ENCODE results near the gene WDR7. TPM values are rescaled to one million over a fixed set of nuclear protein-coding genes. Genes with fewer than 3 reads are reported as not detected.

The WDR7 gene
- total and polyA plus RNA-seq, 4 donors, result 6.5 to 46.6 (median 20.5) TPM

GRCh38 chr18:56661360-56662062, 10.4 kb downstream of the WDR7 start:
- H3K9me3 ChIP-seq (ENCODE audit: control insufficient read depth, low read length), result no peaks in the 10 kb centered on the region
- DNase-seq, result no peak
- peaks cover 0 to 3% of the 10 kb centered on the region in 2 donors for H3K4me1 ChIP-seq (ENCODE audit: control insufficient read depth in 1 of 2, insufficient read depth in 2 of 2, low read length in 2 of 2)
- H3K36me3 ChIP-seq (ENCODE audit: control insufficient read depth in 1 of 2, insufficient read depth in 2 of 2, low read length in 1 of 2), result no peaks in the 10 kb centered on the region
- intact Hi-C loops (cut with DNase I), result no loop called here
- H3K27me3 ChIP-seq (ENCODE audit: control insufficient read depth in 1 of 2, insufficient read depth in 2 of 2, low read length in 1 of 2), result no peaks in the 10 kb centered on the region
- no peak for ATAC-seq (ENCODE audit: low FRiP score)
- WGBS, 2 donors, result 34 to 36% methylated on average over 2 of the region's 2 CpGs
- no peak overlapping the region for H3K27ac ChIP-seq (ENCODE audit: low read depth in 1 of 2, low read length in 2 of 2)
- no peak overlapping the region for H3K4me3 ChIP-seq (ENCODE audit: low read length in 2 of 2)

- no peaks in the 10 kb centered on the region for H3K9me3 ChIP-seq (ENCODE audit: control insufficient read depth, low read length)
- intact Hi-C loops (cut with DNase I), result no loop called here
- ATAC-seq (ENCODE audit: low FRiP score), result no peak
- H3K27me3 ChIP-seq (ENCODE audit: control insufficient read depth in 1 of 2, insufficient read depth in 2 of 2, low read length in 1 of 2), result no peaks in the 10 kb centered on the region
- no peak for DNase-seq
- no peak overlapping the region for H3K4me3 ChIP-seq (ENCODE audit: low read length in 2 of 2)
- no peaks in the 10 kb centered on the region for H3K36me3 ChIP-seq (ENCODE audit: control insufficient read depth in 1 of 2, insufficient read depth in 2 of 2, low read length in 1 of 2)
- H3K4me1 ChIP-seq (ENCODE audit: control insufficient read depth in 1 of 2, insufficient read depth in 2 of 2, low read length in 2 of 2), result peaks cover 0 to 3% of the 10 kb centered on the region in 2 donors
- H3K27ac ChIP-seq (ENCODE audit: low read depth in 1 of 2, low read length in 2 of 2), result no peak overlapping the region
- WGBS, 2 donors, result 44 to 46% methylated on average over 4 of the region's 4 CpGs
These were observed 10.9 kb downstream of the WDR7 start for GRCh38 chr18:56662063-56662408.

GRCh38 chr18:56662502-56662901, 11.3 kb downstream of the WDR7 start:
- intact Hi-C loops (cut with DNase I), result no loop called here
- Histone ChIP-seq H3K36me3 (ENCODE audit: control insufficient read depth in 1 of 2, insufficient read depth in 2 of 2, low read length in 1 of 2) (no peaks in the 10 kb centered on the region), H3K4me1 (ENCODE audit: control insufficient read depth in 1 of 2, insufficient read depth in 2 of 2, low read length in 2 of 2) (peaks cover 0 to 3% of the 10 kb centered on the region in 2 donors), H3K27me3 (ENCODE audit: control insufficient read depth in 1 of 2, insufficient read depth in 2 of 2, low read length in 1 of 2) (no peaks in the 10 kb centered on the region), H3K27ac (ENCODE audit: low read depth in 1 of 2, low read length in 2 of 2) (no peak overlapping the region), H3K9me3 (ENCODE audit: control insufficient read depth, low read length) (no peaks in the 10 kb centered on the region), H3K4me3 (ENCODE audit: low read length in 2 of 2) (no peak overlapping the region)
- DNase-seq, result no peak
- no peak for ATAC-seq (ENCODE audit: low FRiP score)
- 83 to 88% methylated on average over 5 of the region's 5 CpGs for WGBS, 2 donors

- H3K27me3 ChIP-seq (ENCODE audit: control insufficient read depth in 1 of 2, insufficient read depth in 2 of 2, low read length in 1 of 2), result no peaks in the 10 kb centered on the region
- no peaks in the 10 kb centered on the region for H3K36me3 ChIP-seq (ENCODE audit: control insufficient read depth in 1 of 2, insufficient read depth in 2 of 2, low read length in 1 of 2)
- no peak for DNase-seq
- H3K4me3 ChIP-seq (ENCODE audit: low read length in 2 of 2), result no peak overlapping the region
- no peaks in the 10 kb centered on the region for H3K9me3 ChIP-seq (ENCODE audit: control insufficient read depth, low read length)
- ATAC-seq (ENCODE audit: low FRiP score), result no peak
- H3K27ac ChIP-seq (ENCODE audit: low read depth in 1 of 2, low read length in 2 of 2), result no peak overlapping the region
- H3K4me1 ChIP-seq (ENCODE audit: control insufficient read depth in 1 of 2, insufficient read depth in 2 of 2, low read length in 2 of 2), result peaks cover 0 to 3% of the 10 kb centered on the region in 2 donors
- 88 to 89% methylated on average over 2 of the region's 2 CpGs for WGBS, 2 donors
- intact Hi-C loops (cut with DNase I), result no loop called here
These were observed 11.7 kb downstream of the WDR7 start for GRCh38 chr18:56662902-56663301.

GRCh38 chr18:56672391-56672790, 21.2 kb downstream of the WDR7 start:
- WGBS, 2 donors, result 84 to 86% methylated on average over 8 of the region's 8 CpGs
- intact Hi-C loops (cut with DNase I), result no loop called here
- peaks cover 0 to 3% of the 10 kb centered on the region in 2 donors for H3K36me3 ChIP-seq (ENCODE audit: control insufficient read depth in 1 of 2, insufficient read depth in 2 of 2, low read length in 1 of 2)
- no peak overlapping the region for H3K4me3 ChIP-seq (ENCODE audit: low read length in 2 of 2)
- DNase-seq, result no peak
- no peaks in the 10 kb centered on the region for H3K9me3 ChIP-seq (ENCODE audit: control insufficient read depth, low read length)
- H3K27me3 ChIP-seq (ENCODE audit: control insufficient read depth in 1 of 2, insufficient read depth in 2 of 2, low read length in 1 of 2), result no peaks in the 10 kb centered on the region
- ATAC-seq (ENCODE audit: low FRiP score), result no peak
- H3K4me1 ChIP-seq (ENCODE audit: control insufficient read depth in 1 of 2, insufficient read depth in 2 of 2, low read length in 2 of 2), result no peaks in the 10 kb centered on the region
- H3K27ac ChIP-seq (ENCODE audit: low read depth in 1 of 2, low read length in 2 of 2), result no peak overlapping the region

GRCh38 chr18:56672981-56673380, 21.8 kb downstream of the WDR7 start:
- Histone ChIP-seq H3K9me3 (ENCODE audit: control insufficient read depth, low read length) (no peaks in the 10 kb centered on the region), H3K36me3 (ENCODE audit: control insufficient read depth in 1 of 2, insufficient read depth in 2 of 2, low read length in 1 of 2) (peaks cover 0 to 3% of the 10 kb centered on the region in 2 donors), H3K27ac (ENCODE audit: low read depth in 1 of 2, low read length in 2 of 2) (no peak overlapping the region), H3K4me3 (ENCODE audit: low read length in 2 of 2) (no peak overlapping the region), H3K4me1 (ENCODE audit: control insufficient read depth in 1 of 2, insufficient read depth in 2 of 2, low read length in 2 of 2) (no peaks in the 10 kb centered on the region), H3K27me3 (ENCODE audit: control insufficient read depth in 1 of 2, insufficient read depth in 2 of 2, low read length in 1 of 2) (no peaks in the 10 kb centered on the region)
- WGBS, 2 donors, result 43 to 51% methylated on average over 3 of the region's 3 CpGs
- DNase-seq, result no peak
- no peak for ATAC-seq (ENCODE audit: low FRiP score)
- intact Hi-C loops (cut with DNase I), result no loop called here

GRCh38 chr18:56676639-56677038, 25.5 kb downstream of the WDR7 start:
- intact Hi-C loops (cut with DNase I), result no loop called here

GRCh38 chr18:56678836-56679565, 27.8 kb downstream of the WDR7 start:
- Histone ChIP-seq H3K4me3 (ENCODE audit: low read length in 2 of 2) (no peak overlapping the region), H3K9me3 (ENCODE audit: control insufficient read depth, low read length) (no peaks in the 10 kb centered on the region), H3K27me3 (ENCODE audit: control insufficient read depth in 1 of 2, insufficient read depth in 2 of 2, low read length in 1 of 2) (no peaks in the 10 kb centered on the region), H3K36me3 (ENCODE audit: control insufficient read depth in 1 of 2, insufficient read depth in 2 of 2, low read length in 1 of 2) (peaks cover 0 to 2% of the 10 kb centered on the region in 2 donors), H3K27ac (ENCODE audit: low read depth in 1 of 2, low read length in 2 of 2) (no peak overlapping the region), H3K4me1 (ENCODE audit: control insufficient read depth in 1 of 2, insufficient read depth in 2 of 2, low read length in 2 of 2) (no peaks in the 10 kb centered on the region)
- WGBS, 2 donors, result 88 to 91% methylated on average over 4 of the region's 4 CpGs
- ATAC-seq (ENCODE audit: low FRiP score) (no peak), DNase-seq (no peak)
- intact Hi-C loops (cut with DNase I), result no loop called here

More at GRCh38 chr18:56676639-56677038, 25.5 kb downstream of the WDR7 start:
- Histone ChIP-seq H3K4me3 (ENCODE audit: low read length in 2 of 2) (no peak overlapping the region), H3K9me3 (ENCODE audit: control insufficient read depth, low read length) (no peaks in the 10 kb centered on the region), H3K36me3 (ENCODE audit: control insufficient read depth in 1 of 2, insufficient read depth in 2 of 2, low read length in 1 of 2) (peaks cover 0 to 3% of the 10 kb centered on the region in 2 donors), H3K4me1 (ENCODE audit: control insufficient read depth in 1 of 2, insufficient read depth in 2 of 2, low read length in 2 of 2) (no peaks in the 10 kb centered on the region), H3K27me3 (ENCODE audit: control insufficient read depth in 1 of 2, insufficient read depth in 2 of 2, low read length in 1 of 2) (no peaks in the 10 kb centered on the region), H3K27ac (ENCODE audit: low read depth in 1 of 2, low read length in 2 of 2) (no peak overlapping the region)
- ATAC-seq (ENCODE audit: low FRiP score), result no peak
- no peak for DNase-seq
- 15 to 16% methylated on average over 2 of the region's 2 CpGs for WGBS, 2 donors

- no peaks in the 10 kb centered on the region for H3K4me1 ChIP-seq (ENCODE audit: control insufficient read depth in 1 of 2, insufficient read depth in 2 of 2, low read length in 2 of 2)
- DNase-seq, result no peak
- 98% methylated on average over 3 of the region's 3 CpGs for WGBS, 2 donors
- ATAC-seq (ENCODE audit: low FRiP score), result no peak
- no peaks in the 10 kb centered on the region for H3K27me3 ChIP-seq (ENCODE audit: control insufficient read depth in 1 of 2, insufficient read depth in 2 of 2, low read length in 1 of 2)
- peaks cover 0 to 2% of the 10 kb centered on the region in 2 donors for H3K36me3 ChIP-seq (ENCODE audit: control insufficient read depth in 1 of 2, insufficient read depth in 2 of 2, low read length in 1 of 2)
- no peak overlapping the region for H3K4me3 ChIP-seq (ENCODE audit: low read length in 2 of 2)
- H3K9me3 ChIP-seq (ENCODE audit: control insufficient read depth, low read length), result no peaks in the 10 kb centered on the region
- intact Hi-C loops (cut with DNase I), result no loop called here
- H3K27ac ChIP-seq (ENCODE audit: low read depth in 1 of 2, low read length in 2 of 2), result no peak overlapping the region
These were observed 33.1 kb downstream of the WDR7 start for GRCh38 chr18:56684277-56684676.

Measured in aorta (tissue), 5 donors.